T1000 (cell line): ENCODE results near the gene CAMK2A.
"Not testable (repeated sequence)": the region's sequence is repeated elsewhere in the genome, so short reads cannot be mapped to it uniquely, and the experiment has no call there.

ENCODE experiments used
- DNase-seq: peaks from one replicate; lab custom pipeline; 2025; ENCODE audit warnings: mixed read lengths; lab: John Stamatoyannopoulos, UW

The CAMK2A gene

DNA sequence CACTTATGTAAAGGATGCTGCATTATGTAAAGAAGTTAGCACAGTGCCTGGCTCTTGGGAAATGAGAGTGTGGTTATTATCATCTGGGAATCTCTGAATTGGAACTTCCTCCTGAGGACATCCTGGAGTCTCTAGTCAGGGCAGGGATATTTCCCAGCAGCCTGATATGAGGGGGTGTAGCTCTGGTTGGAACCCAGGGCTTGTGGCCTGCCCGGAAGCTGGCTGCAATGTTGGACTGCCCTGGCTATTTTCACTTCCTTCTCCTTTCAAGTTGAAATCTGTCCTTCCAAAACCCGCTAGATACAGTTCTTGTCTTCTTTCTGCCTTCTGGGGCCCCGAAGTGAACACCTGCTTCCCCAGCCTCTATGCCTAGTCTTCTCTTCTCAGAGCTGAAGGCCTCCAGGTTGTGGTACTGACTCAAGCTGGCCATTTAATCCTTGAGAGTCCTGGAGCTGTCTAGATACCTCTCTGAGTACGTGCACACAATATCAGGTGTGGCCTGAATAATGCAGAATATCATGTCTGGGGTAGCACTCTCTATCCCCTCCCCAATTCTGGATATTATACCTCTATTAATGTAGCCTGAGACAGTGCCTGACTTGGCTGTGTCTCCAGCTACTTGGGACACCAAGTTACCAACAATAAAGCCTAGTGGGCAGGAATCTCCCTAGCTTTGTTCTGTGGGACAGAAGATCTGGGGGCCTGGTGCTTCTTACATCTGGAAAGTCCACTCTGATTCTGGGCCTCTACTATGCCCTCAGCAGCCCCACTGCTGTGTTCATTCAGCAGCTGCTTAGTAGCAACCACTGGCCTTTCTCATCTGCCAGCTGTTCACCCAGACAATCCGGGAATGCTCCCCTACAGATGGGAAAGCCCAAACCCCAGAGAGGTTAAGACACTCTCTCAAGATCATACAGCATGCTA is 54.7 kb downstream of the CAMK2A start:
- DNase-seq = no peak

DNA sequence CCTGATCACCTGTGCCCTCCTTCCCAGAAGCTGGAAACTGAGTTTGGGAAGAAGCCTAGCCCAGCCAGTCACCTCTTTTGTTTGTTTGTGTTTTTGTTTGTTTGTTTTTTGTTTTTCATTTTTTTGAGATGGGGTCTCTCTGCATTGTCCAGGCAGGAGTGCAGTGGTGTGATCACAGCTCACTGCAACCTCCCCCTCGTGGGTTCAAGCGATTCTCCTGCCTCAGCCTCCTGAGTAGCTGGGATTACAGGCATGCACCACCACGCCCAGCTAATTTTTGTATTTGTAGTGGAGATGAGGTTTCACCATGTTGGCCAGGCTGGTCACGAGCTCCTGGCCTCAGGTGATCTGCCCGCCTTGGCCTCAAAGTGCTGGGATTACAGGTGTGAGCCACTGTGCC is 55.9 kb downstream of the CAMK2A start:
- DNase-seq = not testable (repeated sequence)

DNA sequence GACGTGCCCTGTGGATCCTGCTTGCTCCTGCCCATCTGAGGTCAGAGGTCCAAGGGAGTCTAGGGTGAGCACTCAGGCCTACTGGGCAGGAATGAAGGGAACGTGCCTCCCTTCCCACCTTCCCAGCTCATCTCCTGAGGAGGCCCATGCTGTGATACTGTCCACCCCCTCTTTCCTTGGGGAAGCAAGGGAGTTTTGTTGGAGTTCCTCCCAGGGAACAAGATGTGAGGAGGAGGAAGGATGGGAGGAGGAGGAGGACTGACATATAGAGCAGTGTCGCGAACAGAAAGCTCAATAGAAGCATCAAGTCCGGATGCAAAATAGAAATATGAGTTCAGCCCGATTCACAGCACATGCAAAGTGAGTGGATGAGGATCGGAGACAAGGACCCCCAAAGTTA is 58.7 kb downstream of the CAMK2A start:
- DNase-seq = no peak

DNA sequence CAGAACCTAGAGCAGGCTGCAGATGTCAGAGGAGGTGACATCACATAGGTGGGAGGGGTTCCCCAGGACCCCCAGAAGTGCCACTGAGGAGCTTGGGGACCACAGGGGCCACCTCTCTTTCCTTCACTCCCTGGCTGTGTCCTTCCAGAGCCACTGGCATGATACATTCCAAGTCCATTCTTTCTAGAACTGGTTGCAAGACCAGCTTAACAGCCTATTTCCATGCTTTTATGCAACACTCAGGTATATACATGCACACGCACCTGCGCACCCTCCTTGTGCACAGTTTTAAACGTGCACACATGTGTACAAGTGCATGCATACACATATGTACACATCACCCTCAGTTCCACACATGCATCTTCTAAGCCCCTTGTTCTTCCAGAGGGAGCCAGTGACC is 60.0 kb downstream of the CAMK2A start:
- DNase-seq = no peak

DNA sequence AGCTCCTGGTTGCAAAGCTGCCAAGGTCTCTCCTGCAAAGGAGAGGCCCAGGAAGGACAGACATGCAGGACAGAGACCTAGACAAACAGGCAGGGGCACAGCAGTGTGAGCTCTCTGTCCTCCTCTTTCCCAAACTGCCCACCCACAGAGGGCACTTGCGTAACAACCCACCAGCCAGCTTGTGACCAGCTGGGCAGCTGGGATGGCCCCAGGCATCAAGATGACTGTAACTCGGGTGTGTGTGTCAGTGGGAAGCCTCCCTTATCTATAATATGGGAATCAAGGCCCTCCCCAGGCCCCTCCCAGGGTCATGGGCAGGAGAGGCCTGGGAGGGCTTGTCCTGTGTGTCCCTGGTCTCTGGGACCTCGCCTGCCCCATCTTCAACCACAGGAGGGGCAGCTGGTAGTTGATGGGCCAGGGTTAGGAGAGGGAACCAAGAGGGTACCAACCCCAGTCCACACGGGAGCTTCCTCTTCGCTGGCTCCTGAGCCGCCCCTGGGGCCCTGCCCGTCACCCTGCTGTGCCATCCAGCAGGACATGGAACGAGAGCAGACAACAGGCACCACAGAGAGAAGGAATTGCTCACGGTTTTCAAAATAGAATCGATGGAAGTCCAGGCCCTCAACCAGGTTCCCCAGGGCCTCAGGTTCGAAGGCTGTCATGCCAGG is 61.8 kb downstream of the CAMK2A start:
- peak; percentile 35 for DNase-seq

DNA sequence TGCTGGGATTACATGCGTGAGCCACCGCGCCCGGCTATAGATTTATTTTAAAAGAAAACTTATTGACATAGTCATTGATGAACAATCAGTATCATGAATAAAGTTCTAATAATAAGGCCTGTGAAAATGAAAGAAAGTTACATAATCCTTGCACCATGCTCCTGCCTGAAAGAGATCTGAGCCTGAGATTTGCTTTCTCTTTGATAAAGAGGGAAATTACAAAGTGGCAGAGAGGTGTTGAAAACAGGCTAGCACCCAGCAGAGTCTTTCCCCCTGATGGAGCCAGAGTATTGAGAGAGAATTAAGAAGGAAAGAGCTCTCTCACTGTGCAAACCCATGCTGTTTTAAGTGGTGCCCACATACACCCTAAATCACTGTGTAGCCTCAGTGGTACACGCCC is 62.5 kb downstream of the CAMK2A start:
- DNase-seq = no peak

DNA sequence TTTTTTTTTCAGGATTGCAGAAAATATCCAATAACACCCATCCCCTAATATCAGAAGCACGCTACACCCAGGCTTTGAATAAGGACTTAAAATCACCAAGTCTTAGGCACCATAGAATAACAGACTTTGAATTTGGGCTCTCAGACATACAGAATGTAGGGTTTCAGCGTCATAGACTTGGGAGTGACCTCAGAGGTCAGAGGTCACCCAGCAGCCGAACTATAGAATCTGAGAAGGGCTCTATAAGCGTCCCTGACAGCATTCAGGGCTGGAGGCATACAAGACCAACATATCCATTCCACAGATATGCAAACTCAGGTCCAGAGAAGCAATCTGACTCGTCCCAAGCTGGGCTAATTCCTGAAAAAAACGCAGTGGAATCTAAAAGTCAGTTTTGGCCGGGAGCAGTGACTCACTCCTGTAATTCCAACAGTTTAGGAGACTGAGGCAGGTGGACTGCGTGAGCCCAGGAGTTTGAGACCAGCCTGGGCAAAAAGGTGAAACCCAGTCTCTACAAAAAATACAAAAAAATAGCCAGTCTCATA is 65.0 kb downstream of the CAMK2A start:
- DNase-seq = no peak

DNA sequence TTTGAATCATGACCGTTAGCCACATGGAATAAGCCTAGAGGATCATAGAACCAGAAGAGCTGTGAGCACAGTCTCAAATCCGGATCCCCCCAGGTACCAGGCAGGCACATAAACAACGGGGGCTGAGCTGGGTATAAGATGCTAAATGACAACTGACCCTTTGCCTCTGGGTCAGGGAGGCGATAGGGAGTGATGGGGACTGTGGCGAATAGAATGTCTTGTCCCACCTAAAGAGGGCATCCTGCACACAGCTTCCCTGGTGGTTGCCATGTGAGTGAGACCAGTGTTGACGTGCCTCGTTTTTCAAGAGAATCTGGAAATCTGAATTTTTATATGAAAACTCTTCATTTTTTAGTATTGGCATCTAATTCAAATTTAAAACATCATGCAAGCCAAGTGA is 66.1 kb downstream of the CAMK2A start:
- DNase-seq = no peak

DNA sequence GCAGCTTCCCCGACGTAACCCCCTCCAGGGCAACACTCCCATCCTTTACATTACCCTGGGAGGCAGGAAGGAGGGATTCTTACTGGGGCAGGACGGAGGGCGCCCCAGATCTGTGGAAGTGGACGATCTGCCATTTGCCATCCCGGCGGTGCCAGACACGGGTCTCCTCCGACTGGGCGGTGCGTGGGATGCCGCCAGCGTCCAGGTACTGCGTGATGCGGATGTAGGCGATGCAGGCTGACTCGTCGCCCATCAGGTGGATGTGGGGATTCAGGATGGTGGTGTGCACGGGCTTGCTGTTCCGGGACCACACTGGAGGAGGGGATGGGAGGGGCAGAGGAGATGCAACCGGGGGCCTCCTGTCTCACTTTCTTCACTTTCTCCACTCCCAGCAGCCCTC is 66.7 kb downstream of the CAMK2A start:
- DNase-seq = no peak

DNA sequence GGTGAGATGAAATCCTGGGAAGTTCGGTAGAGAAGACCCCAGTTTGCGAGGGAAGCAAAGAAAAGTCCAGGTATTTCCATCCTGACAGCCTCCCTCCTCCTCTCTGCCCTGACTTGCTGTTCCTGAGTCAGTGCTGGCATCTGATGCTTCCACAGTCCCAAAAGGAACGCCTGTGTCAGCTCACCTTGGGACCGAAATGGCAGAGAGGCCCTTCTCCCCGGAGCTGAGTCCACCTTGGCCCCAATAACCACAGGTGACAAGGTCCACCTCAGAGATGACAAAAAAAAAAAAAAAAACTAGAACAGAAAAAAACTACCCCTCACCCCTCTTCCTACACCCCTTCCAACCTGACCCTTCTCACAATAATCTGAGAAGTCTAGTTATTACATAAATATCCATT is 68.1 kb downstream of the CAMK2A start:
- no peak for DNase-seq

DNA sequence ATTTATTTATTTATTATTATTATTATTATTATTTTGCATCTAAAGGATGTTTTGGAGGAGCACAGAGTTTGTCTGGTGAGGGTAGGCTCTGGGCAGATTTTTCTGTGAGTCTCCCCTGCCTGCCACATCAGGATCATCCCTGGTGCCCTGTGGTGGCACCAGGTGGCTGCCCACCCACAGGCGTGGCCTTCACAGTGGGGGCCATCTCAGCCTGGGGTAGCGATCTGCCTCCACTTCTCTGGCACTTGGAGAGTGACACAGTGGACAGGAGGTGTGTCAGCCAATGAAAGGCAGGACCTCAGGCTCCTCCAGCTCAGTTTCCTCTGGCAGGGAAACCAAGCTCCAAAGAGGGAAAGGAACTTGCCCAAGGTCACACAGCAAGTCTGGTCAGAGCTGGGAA is 69.7 kb downstream of the CAMK2A start:
- DNase-seq = no peak

DNA sequence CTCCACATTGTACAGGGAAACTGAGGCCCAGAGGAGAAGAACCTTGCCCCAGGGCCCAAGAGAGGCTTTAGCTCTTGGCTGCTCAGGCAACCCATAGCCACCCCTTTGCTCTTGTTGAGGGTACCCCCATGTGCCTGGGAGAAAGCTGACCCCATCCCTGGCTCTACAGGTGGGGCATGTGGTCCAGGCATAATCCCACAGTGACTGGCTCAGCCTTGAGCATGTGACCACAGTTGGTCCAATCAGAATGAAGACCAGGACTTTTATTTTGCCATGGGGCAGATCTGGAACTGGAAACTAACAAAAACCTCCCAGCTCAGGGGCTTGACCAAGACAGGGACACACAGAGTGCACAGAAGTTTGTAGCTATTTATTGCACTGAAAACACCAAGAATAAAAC is 70.4 kb downstream of the CAMK2A start:
- DNase-seq = no peak

DNA sequence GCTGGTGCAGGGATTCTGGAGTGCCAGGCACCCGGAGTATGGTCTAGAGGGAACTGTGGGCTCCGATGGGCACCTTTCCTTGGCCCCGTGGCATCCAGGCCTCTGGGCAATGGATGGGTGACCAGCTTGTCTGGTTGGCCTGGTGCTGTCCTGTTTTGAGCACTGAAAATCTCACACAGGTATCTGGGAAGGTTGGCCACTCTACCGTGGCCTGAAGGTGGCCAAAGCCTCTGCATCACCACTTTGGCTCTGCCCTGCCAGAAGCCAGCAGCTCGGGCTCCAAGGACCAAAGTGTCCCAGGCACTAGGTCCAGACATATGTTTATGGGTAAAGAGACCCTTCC is 70.9 kb downstream of the CAMK2A start:
- DNase-seq = no peak

DNA sequence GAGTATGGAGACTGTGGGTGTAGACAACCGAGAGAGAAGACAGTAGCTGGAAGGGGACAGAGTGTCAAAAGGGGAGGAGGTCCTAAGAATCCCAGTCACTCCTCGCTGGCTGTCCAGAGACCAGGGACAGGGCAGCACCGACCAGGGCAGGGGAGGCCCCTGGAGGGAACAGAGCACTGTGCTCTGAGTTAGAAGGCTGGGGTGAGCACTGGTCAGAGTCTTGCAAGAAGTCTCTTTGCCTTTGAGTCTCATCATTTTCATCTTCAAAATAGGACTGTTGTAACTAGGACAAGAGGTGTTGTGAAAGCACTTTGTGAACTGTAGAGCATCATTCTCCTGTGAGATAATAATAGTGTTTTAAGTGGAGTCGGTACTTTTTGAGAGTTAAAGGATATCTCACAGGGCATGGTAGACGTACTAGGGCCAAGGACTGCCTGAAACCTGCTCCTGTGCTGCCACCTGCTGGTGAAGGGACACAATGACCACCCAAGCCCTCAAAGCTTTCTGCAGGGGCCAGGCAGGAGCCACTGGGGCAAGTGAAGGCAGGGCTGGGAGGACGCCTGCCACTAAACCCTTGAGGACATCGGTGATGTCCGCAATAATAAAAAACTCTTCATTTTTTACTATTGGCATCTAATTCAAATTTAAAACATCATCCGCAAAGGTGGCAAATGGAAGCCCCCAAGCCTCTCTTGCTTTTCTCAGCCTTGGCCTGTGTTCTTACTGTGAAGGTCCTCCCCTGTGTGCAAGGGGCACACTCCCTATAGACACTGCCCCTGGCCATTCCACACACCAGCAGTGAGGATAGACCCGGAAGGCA is 71.5 kb downstream of the CAMK2A start:
- peak; percentile 64 for DNase-seq

DNA sequence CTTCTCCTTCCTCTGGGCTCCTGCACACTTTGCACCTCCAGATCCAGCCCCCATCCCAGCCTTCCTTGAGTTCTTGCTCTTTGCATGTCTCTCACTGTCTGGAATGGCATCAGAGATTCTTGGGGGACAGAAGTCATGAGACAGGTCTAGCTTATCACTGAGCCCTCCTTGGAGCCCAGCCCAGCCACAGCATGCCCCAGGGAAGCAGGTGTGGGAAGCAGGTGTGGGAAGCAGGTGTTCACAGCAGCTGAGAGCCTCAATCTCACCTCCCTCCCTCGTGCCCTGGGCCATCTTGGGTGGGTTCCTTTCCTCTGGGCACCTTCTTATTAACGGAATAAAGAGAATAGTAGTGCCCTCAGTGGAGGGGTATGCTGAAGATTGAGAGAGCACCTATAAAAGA is 72.5 kb downstream of the CAMK2A start:
- no peak for DNase-seq

DNA sequence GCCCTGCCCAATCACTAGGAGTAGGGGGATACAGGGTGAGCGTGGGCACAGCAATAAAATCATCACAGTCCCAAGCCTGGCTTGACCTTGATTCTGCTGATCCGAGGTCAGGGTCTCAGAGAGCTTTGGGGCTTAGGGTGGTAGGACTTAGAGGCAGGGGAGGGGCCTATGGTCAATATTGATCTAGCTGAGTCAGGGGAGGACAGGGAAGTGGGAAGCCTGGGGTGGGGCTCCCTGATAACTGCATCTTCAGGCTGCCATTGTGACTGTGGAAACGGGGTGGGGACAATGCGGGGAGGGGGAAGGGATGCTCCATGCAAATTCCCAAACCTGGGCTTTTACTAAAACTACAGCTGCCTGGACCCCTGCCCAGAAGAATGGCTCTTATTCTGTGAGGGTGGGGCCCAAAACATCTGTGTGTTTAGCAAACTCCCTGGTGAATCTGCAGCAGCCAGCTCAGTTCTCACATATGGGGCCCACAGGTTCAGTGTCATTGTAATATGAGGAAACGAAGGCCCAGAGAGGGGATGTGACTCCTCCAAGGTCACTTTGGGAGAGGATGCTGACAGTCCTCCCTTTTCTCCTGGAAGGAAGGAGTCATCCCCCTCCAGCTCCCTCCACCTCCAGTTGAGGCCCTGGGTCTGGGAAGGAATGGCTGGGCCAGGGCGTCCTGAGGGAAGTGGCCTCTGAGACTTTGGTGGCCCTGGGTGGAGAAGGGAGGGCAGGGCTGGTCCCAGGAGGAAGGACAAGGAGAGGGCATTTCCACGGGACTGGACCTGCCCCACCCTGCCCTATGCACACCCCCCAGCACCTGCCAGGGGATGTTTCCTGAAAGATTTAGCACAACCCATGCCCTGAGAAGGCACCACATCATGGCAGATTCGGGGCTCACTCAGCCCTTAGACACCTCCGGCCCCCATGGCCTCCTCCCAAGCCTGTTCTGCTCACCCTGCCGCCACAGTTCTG is 73.3 kb downstream of the CAMK2A start:
- no peak for DNase-seq

DNA sequence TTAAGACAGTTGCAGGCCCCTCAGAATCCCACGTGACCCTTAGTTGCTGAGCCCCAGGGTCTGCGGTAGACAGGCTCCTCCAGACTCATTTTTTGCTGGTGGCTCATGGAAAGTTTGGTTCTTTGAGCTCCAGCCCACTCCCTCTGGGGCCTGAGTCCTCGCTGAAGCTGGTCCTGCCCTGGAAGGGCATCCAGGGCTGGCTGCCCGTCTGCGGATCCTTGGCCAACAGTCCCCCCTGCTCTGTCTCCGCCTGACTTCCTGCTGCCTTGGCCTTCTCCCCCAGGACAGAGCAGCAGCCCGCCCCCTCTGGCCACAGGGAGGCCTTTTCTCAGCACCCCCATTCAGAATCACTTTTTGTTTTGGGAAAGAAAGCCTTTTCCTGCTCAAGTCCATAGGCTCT is 75.3 kb downstream of the CAMK2A start:
- no peak for DNase-seq

DNA sequence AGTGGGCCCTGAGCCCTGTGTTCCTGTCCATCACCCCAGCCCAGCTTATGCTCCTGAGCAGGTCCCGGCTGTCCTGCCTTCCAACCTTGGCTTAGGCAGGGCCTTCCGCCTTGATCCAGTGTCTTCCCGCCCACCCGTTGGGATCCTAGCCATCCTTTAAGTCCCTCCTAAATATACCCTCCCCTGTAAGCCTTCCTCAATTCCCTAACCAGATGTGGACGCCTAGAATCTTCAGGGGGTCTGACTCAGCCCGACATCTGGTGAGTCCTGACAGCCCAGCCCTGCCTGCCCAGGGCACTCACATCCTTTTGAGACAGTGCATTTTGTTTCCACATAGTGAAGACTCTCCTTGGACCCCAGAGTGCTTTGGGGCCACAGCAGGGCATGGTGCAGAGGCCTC is 76.0 kb downstream of the CAMK2A start:
- DNase-seq = no peak

DNA sequence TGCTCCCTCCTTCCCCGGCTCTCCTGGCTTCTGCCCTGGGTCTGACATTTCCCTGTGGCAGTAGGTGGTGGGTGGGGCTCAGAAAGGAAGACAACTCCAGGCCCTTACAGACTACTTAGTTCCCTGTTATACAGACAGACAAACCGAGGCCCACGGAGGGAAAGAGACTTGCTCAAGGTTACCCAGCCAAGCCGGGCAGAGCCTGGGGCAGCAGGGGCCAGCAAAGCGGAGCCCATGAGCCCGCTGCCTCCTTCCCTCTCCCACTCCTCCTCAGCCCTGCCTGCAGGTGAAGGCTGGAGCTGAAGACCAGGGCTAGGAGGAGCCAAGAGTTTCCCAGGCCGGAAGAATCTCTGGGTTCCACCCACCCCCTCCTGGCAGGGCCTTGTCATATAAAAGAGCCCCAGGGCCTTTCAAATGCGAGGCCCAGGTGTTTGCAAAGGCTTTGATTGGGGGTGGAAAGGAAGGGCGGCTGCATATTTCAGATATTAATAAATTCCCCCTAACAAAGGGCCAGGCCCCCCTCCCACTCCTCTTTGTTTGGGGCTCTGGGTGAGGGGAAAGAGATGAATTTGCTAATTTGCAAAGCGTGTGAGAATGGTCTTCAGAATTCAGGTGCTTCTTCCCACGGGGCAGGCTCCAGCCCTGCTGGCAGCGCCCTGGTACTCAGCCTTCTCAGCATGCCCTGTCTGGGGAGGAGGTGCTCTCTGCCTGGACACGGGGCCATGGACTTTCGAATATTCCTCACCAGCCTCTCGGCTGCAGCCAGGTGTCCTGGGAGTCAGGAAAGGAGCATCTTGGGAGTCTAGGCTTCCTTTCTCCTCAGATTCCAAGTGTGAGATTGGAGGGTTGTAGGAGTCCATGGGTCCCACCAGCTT is 78.2 kb downstream of the CAMK2A start:
- DNase-seq = no peak

DNA sequence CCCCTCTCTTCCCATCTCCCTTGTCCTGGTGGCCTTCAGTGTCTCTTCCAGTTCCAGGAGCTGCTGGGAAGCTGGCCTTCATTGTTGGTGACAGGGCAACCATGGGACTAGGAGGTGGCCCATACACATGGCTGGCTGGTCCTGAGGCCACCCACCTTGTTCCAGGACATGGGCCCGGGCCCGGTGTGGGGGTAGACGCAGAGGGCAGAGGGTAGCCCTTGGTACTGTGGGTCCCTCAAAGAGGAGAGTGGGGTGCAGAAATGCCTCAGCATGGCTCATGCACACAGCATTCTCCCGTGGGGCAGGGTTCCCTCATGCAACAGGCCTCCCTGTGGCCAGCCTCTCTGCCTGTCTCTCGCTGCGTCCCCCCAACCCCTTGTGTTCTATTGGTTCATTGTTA is 78.9 kb downstream of the CAMK2A start:
- DNase-seq = no peak
